Stimulated activated CD4-positive, alpha-beta T cell treated with anti-CD3 and anti-CD28 coated beads, Interleukin-4, amount 100 ng/mL, for 24 hours (primary cell): ENCODE measurements around the gene CD72.
"Not testable (repeated sequence)": the region's sequence is repeated elsewhere in the genome, so short reads cannot be mapped to it uniquely, and the experiment has no call there.

ENCODE experiments used
- DNase-seq: peaks from one replicate; pipeline ENCODE4 v3.0.0-alpha.2; 2020

CD72 gene

GRCh38 chr9:35615981-35616680, 2.1 kb downstream of the CD72 start:
- no peak for DNase-seq

- DNase-seq = no peak
These were observed 5.4 kb downstream of the CD72 start for GRCh38 chr9:35612843-35613242.

- not testable (repeated sequence) for DNase-seq
These were observed 6.1 kb downstream of the CD72 start for GRCh38 chr9:35612066-35612465.

GRCh38 chr9:35611230-35611797, 6.9 kb downstream of the CD72 start:
- peak; percentile 65 for DNase-seq

GRCh38 chr9:35609820-35610163, 8.4 kb downstream of the CD72 start:
- DNase-seq = no peak

GRCh38 chr9:35609001-35609819, 9.0 kb downstream of the CD72 start:
- DNase-seq = no peak

- DNase-seq = no peak
These were observed 10.0 kb downstream of the CD72 start for GRCh38 chr9:35608221-35608620.

- DNase-seq = no peak
These were observed 11.5 kb downstream of the CD72 start for GRCh38 chr9:35606726-35607125.

GRCh38 chr9:35606138-35606504, 12.1 kb downstream of the CD72 start:
- no peak for DNase-seq

- peak; percentile 38 for DNase-seq
These were observed 12.7 kb downstream of the CD72 start for GRCh38 chr9:35605351-35606137.

- peak; percentile 83 for DNase-seq
These were observed 13.4 kb downstream of the CD72 start, which contains the start of gene TESK1 for GRCh38 chr9:35604578-35605350. Gene TESK1, plus strand, starts transcription at chr9:35605262. Its CDS starts 358 bp downstream, at chr9:35605620.

- DNase-seq = peak; percentile 100
These were observed 14.1 kb downstream of the CD72 start for GRCh38 chr9:35603986-35604577.

GRCh38 chr9:35603506-35603985, 14.7 kb downstream of the CD72 start:
- peak; percentile 26 for DNase-seq

- DNase-seq = no peak
These were observed 18.2 kb downstream of the CD72 start for GRCh38 chr9:35599763-35600604.

GRCh38 chr9:35598866-35599590, 19.2 kb downstream of the CD72 start:
- no peak for DNase-seq

- not testable (repeated sequence) for DNase-seq
These were observed 21.3 kb downstream of the CD72 start for GRCh38 chr9:35596907-35597306.

GRCh38 chr9:35594471-35594870, 23.7 kb downstream of the CD72 start:
- no peak for DNase-seq

- DNase-seq = no peak
These were observed 24.6 kb downstream of the CD72 start for GRCh38 chr9:35593581-35593980.

GRCh38 chr9:35588506-35588905, 29.7 kb downstream of the CD72 start:
- DNase-seq = not testable (repeated sequence)

GRCh38 chr9:35584681-35585080, 33.5 kb downstream of the CD72 start:
- DNase-seq = not testable (repeated sequence)
